Type B pancreatic cell (in vitro differentiated cells): ENCODE data around the gene HCAR3. TPM values are rescaled to one million over a fixed set of nuclear protein-coding genes. Genes with fewer than 3 reads are reported as not detected.
"Not testable (repeated sequence)": the region's sequence is repeated elsewhere in the genome, so short reads cannot be mapped to it uniquely, and the experiment has no call there.

Experiments
- DNase-seq: peaks from one replicate; pipeline ENCODE4 v3.0.0; 2021; ENCODE audit warnings: mixed read lengths; ENCODE audit not compliant: unreplicated experiment; ENCODE audit errors: extremely low spot score
- H3K27ac Mint-ChIP-seq: 2 replicates; pipeline ENCODE4 v1.8.0; 2021; ENCODE audit warnings: mild to moderate bottlenecking, mixed read lengths
- H3K27me3 Mint-ChIP-seq: 2 replicates; pipeline ENCODE4 v1.8.0; 2021; ENCODE audit warnings: mixed read lengths
- H3K36me3 Mint-ChIP-seq: 2 replicates; pipeline ENCODE4 v1.8.0; 2021; ENCODE audit warnings: mixed read lengths
- H3K4me1 Mint-ChIP-seq: one replicate; pipeline ENCODE4 v1.8.0; 2021; ENCODE audit warnings: mixed read lengths; ENCODE audit not compliant: unreplicated experiment
- H3K4me3 Mint-ChIP-seq: 2 replicates; pipeline ENCODE4 v1.8.0; 2021; ENCODE audit warnings: mild to moderate bottlenecking, mixed read lengths
- H3K9me3 Mint-ChIP-seq: 2 replicates; pipeline ENCODE4 v1.8.0; 2021; ENCODE audit warnings: mixed read lengths
- CTCF ChIP-seq: fragments of 200-600 bp; sonication (generic); conservative IDR thresholded peaks from 2 replicates; pipeline ENCODE4 v1.5.0; 2021; ENCODE audit warnings: antibody characterized with exemption, mild to moderate bottlenecking
- total RNA-seq: library from RNA; stranded (reverse); gene quantifications from 2 replicates; pipeline ENCODE4 v1.2.1, GENCODE V29; 2021; ENCODE audit warnings: low replicate concordance

Gene HCAR3
- total RNA-seq, 1 donor from 2014 or later, result 0.46 TPM

- DNase-seq, result no peak
- Mint-ChIP-seq H3K27me3 (no peaks in the 10 kb centered on the region), H3K9me3 (no peaks in the 10 kb centered on the region), H3K4me3 (no peak overlapping the region), H3K27ac (no peak overlapping the region), H3K36me3 (no peaks in the 10 kb centered on the region), H3K4me1 (no peaks in the 10 kb centered on the region)
- no peak for TF ChIP-seq CTCF
Measured at GRCh38 chr12:122686538-122686937, 30.1 kb downstream of the HCAR3 start.

GRCh38 chr12:122684297-122684813 is 32.3 kb downstream of the HCAR3 start:
- DNase-seq, result no peak
- H3K4me1 Mint-ChIP-seq, result peaks cover under 1% of the 10 kb centered on the region
- H3K36me3 Mint-ChIP-seq, result no peaks in the 10 kb centered on the region
- H3K27ac Mint-ChIP-seq, result no peak overlapping the region
- no peak for TF ChIP-seq CTCF
- no peak overlapping the region for H3K4me3 Mint-ChIP-seq
- H3K27me3 Mint-ChIP-seq, result no peaks in the 10 kb centered on the region
- no peaks in the 10 kb centered on the region for H3K9me3 Mint-ChIP-seq

GRCh38 chr12:122681814-122682213 is 34.8 kb downstream of the HCAR3 start:
- Mint-ChIP-seq H3K4me3 (no peak overlapping the region), H3K27ac (no peak overlapping the region), H3K4me1 (peaks cover 6% of the 10 kb centered on the region), H3K27me3 (no peaks in the 10 kb centered on the region), H3K9me3 (no peaks in the 10 kb centered on the region), H3K36me3 (no peaks in the 10 kb centered on the region)
- TF ChIP-seq CTCF, result no peak
- DNase-seq, result no peak

GRCh38 chr12:122680989-122681388 is 35.6 kb downstream of the HCAR3 start:
- H3K9me3 Mint-ChIP-seq, H3K27me3 Mint-ChIP-seq, DNase-seq, H3K4me1 Mint-ChIP-seq, H3K4me3 Mint-ChIP-seq, H3K27ac Mint-ChIP-seq, H3K36me3 Mint-ChIP-seq: not testable (repeated sequence)

GRCh38 chr12:122676781-122677180 is 39.8 kb downstream of the HCAR3 start:
- H3K9me3 Mint-ChIP-seq, H3K27me3 Mint-ChIP-seq, H3K4me3 Mint-ChIP-seq: not testable (repeated sequence)

GRCh38 chr12:122676015-122676414 is 40.6 kb downstream of the HCAR3 start:
- DNase-seq, H3K36me3 Mint-ChIP-seq, H3K9me3 Mint-ChIP-seq, H3K4me3 Mint-ChIP-seq, H3K27me3 Mint-ChIP-seq, H3K4me1 Mint-ChIP-seq, H3K27ac Mint-ChIP-seq: not testable (repeated sequence)

More at GRCh38 chr12:122676781-122677180, 39.8 kb downstream of the HCAR3 start:
- DNase-seq, H3K4me1 Mint-ChIP-seq, H3K36me3 Mint-ChIP-seq, H3K27ac Mint-ChIP-seq: not testable (repeated sequence)

GRCh38 chr12:122672515-122672914 is 44.1 kb downstream of the HCAR3 start:
- no peak overlapping the region for H3K4me3 Mint-ChIP-seq
- no peaks in the 10 kb centered on the region for H3K36me3 Mint-ChIP-seq
- no peak for DNase-seq
- no peak for TF ChIP-seq CTCF
- H3K9me3 Mint-ChIP-seq, result peaks cover 4% of the 10 kb centered on the region
- H3K4me1 Mint-ChIP-seq, result peaks cover 5% of the 10 kb centered on the region
- no peaks in the 10 kb centered on the region for H3K27me3 Mint-ChIP-seq
- H3K27ac Mint-ChIP-seq, result no peak overlapping the region
